Measurements from ENCODE around the gene SLC35D3.

- no peak for TF ChIP-seq CTCF (IDR thresholded peaks at IDR 0.05)
- TF ChIP-seq POLR2A (IDR thresholded peaks at IDR 0.05) = no peak
Measured at GRCh38 chr6:136873748-136874147, 48.4 kb upstream of the SLC35D3 start.

Data from esophagus squamous epithelium (tissue), 4 donors.